GM12891 (cell line): ENCODE data around the gene MCTP2.

Experiments used
- DNase-seq: peaks from one replicate; pipeline ENCODE4 v3.0.0; 2011; ENCODE audit warnings: low spot score; ENCODE audit not compliant: insufficient read length
- FAIRE-seq: peaks from 2 replicates; lab custom pipeline; 2011; peaks lifted over from hg19 to GRCh38; lab: Jason Lieb, UNC
- PAX5 ChIP-seq: IDR thresholded peaks from 2 replicates; pipeline ENCODE4 v1.6.1; 2011; ENCODE audit warnings: low read length, moderate library complexity, mild to moderate bottlenecking; ENCODE audit not compliant: insufficient read depth, severe bottlenecking
- POLR2A ChIP-seq: IDR thresholded peaks from 2 replicates; pipeline ENCODE4 v1.6.1; 2011; ENCODE audit warnings: low read depth, low read length, control low read depth
- POLR2AphosphoS5 ChIP-seq: IDR thresholded peaks from 2 replicates; pipeline ENCODE4 v1.6.1; 2011; ENCODE audit warnings: low read depth, low read length, control low read depth
- POU2F2 ChIP-seq: IDR thresholded peaks from 2 replicates; pipeline ENCODE4 v1.6.1; 2011; ENCODE audit warnings: low read depth, mild to moderate bottlenecking, control low read depth, low read length, moderate library complexity
- SPI1 ChIP-seq: IDR thresholded peaks from 2 replicates; pipeline ENCODE4 v1.6.1; 2011; ENCODE audit warnings: low read depth, low read length, control low read depth
- TAF1 ChIP-seq: IDR thresholded peaks from 2 replicates; pipeline ENCODE4 v1.6.1; 2011; ENCODE audit warnings: low read depth, low read length, control low read depth

Gene MCTP2

GRCh38 chr15:94272251-94272898 lies 41.0 kb downstream of the MCTP2 start:
- FAIRE-seq: peak; percentile 64
- DNase-seq: no peak
- TF ChIP-seq POU2F2 (no peak), TAF1 (no peak), PAX5 (no peak), SPI1 (peak; percentile 55; the same call in 1 of the 2 replicates)

GRCh38 chr15:94273826-94274225 lies 42.5 kb downstream of the MCTP2 start:
- FAIRE-seq: no peak
- TF ChIP-seq TAF1: no peak
- TF ChIP-seq POLR2A: no peak
- TF ChIP-seq POU2F2: no peak
- no peak for TF ChIP-seq PAX5
- TF ChIP-seq POLR2AphosphoS5: no peak
- TF ChIP-seq SPI1: no peak
- no peak for DNase-seq

GRCh38 chr15:94274745-94275144 lies 43.4 kb downstream of the MCTP2 start:
- DNase-seq (no peak), FAIRE-seq (no peak)
- TF ChIP-seq SPI1: no peak
- no peak for TF ChIP-seq POU2F2
- no peak for TF ChIP-seq TAF1
- no peak for TF ChIP-seq POLR2AphosphoS5
- TF ChIP-seq POLR2A: no peak
- no peak for TF ChIP-seq PAX5

GRCh38 chr15:94277485-94277884 lies 46.1 kb downstream of the MCTP2 start:
- no peak for TF ChIP-seq PAX5
- no peak for TF ChIP-seq POLR2A
- DNase-seq: no peak
- FAIRE-seq: no peak

GRCh38 chr15:94279736-94280135 lies 48.4 kb downstream of the MCTP2 start:
- FAIRE-seq (no peak), DNase-seq (no peak)
- TF ChIP-seq PAX5 (no peak), SPI1 (no peak), POLR2A (no peak)

DNA sequence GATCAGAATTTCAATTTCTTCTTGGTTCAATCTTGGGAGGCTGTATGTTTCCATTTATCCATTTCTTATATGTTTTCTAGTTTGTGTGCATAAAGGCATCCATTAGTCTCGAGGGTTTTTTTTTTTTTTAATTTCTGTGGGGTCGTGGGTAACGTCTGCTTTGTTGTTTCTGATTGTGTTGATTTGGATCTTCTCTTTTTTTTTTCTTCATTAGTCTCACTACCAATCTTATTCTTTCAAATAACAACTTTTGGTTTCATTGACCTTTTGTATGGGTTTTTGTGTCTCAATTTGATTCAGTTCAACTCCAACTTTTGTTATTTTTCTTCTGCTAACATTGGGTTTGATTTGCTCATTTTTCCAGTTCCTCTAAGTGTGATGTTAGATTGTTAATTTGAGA lies 48.9 kb downstream of the MCTP2 start:
- no peak for TF ChIP-seq TAF1
- no peak for TF ChIP-seq SPI1
- TF ChIP-seq POLR2A: no peak
- no peak for TF ChIP-seq PAX5
- no peak for TF ChIP-seq POLR2AphosphoS5
- TF ChIP-seq POU2F2: no peak
- DNase-seq (no peak), FAIRE-seq (no peak)

- FAIRE-seq: no peak
- no peak for DNase-seq
- TF ChIP-seq POU2F2 (no peak), POLR2A (no peak), SPI1 (no peak)
Measured at GRCh38 chr15:94282269-94283250, 51.2 kb downstream of the MCTP2 start.

- no peak for TF ChIP-seq POU2F2
- no peak for TF ChIP-seq PAX5
- no peak for TF ChIP-seq POLR2AphosphoS5
- no peak for TF ChIP-seq TAF1
- no peak for TF ChIP-seq POLR2A
- FAIRE-seq (no peak), DNase-seq (no peak)
Measured at GRCh38 chr15:94286583-94286982, 55.2 kb downstream of the MCTP2 start.

- DNase-seq: no peak
- TF ChIP-seq POLR2A (no peak), SPI1 (peak; percentile 96)
- FAIRE-seq: peak; percentile 86
Measured at GRCh38 chr15:94287794-94288246, 56.5 kb downstream of the MCTP2 start.

- TF ChIP-seq POU2F2 (no peak), POLR2AphosphoS5 (no peak), POLR2A (no peak), PAX5 (no peak), TAF1 (no peak), SPI1 (no peak)
- FAIRE-seq (peak; percentile 26), DNase-seq (no peak)
Measured at GRCh38 chr15:94290730-94291129, 59.4 kb downstream of the MCTP2 start.
